Measurements from ENCODE around the gene CHIC2. TPM values are rescaled to one million over a fixed set of nuclear protein-coding genes. Genes with fewer than 3 reads are reported as not detected.

Gene CHIC2
- total RNA-seq, 1 experiment from 2014 or later = 8.2 TPM

DNA sequence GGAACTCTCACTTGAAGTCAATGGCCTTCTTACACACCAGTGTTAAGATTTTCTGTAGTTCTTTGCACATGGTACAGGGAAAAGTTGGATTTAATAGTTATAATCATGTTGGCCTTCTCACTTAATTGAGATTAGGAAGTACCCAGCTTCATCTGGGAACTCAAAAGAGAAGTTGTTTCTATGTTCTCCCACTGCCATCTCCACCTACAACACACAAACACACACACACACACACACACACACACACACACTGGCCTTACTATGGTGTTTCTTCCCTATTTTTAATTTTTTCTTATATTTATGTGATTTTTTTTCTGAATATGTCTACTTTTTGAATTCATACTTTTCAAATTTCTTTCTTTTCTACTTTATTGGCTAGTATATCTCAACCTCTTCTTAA lies 10.0 kb upstream of the CHIC2 start:
- Histone ChIP-seq H3K14ac (ENCODE audit: insufficient read depth, low read length) (no peak overlapping the region), H3K4me2 (ENCODE audit: insufficient read depth, insufficient read length, low read length) (no peak overlapping the region), H3K9ac (ENCODE audit: extremely low read depth, insufficient read length, low read length) (no peak overlapping the region), H3K79me2 (ENCODE audit: insufficient read depth, low read length) (no peaks in the 10 kb centered on the region), H2BK120ac (ENCODE audit: low read depth, low read length, poor library complexity, severe bottlenecking) (no peak overlapping the region), H3K27me3 (ENCODE audit: insufficient read depth, low read length) (no peaks in the 10 kb centered on the region), H4K20me1 (ENCODE audit: control insufficient read depth, insufficient read depth, insufficient read length) (no peaks in the 10 kb centered on the region), H3K79me1 (ENCODE audit: insufficient read depth, low read depth, low read length, poor library complexity, severe bottlenecking) (no peaks in the 10 kb centered on the region), H3K27ac (ENCODE audit: insufficient read length, low read depth, low read length) (no peak overlapping the region), H2BK5ac (ENCODE audit: insufficient read length, low read length) (no peak overlapping the region), H3K56ac (ENCODE audit: insufficient read length, low read depth, low read length) (no peak overlapping the region), H3K23ac (ENCODE audit: insufficient read length, low read depth, low read length) (no peak overlapping the region), H2BK15ac (ENCODE audit: low read depth, low read length) (no peak overlapping the region), H3K23me2 (ENCODE audit: insufficient read length, low read depth, low read length, poor library complexity, severe bottlenecking) (no peaks in the 10 kb centered on the region), H3K9me3 (ENCODE audit: control insufficient read depth, low read depth, low read length) (no peaks in the 10 kb centered on the region), H3T11ph (ENCODE audit: low read length) (no peak overlapping the region), H2AK5ac (ENCODE audit: insufficient read length, low read length) (no peak overlapping the region), H4K8ac (replicated peaks; ENCODE audit: insufficient read length, low read depth, low read length) (no peak overlapping the region), H3K4me1 (ENCODE audit: insufficient read depth, low read length) (no peaks in the 10 kb centered on the region), H2BK12ac (ENCODE audit: insufficient read length, low read depth, low read length) (no peak overlapping the region), H2AFZ (ENCODE audit: low read length) (no peak overlapping the region), H2BK20ac (ENCODE audit: low read depth, low read length, poor library complexity, severe bottlenecking) (no peak overlapping the region), H3K4ac (ENCODE audit: low read depth, low read length) (no peak overlapping the region), H4K5ac (ENCODE audit: insufficient read length, low read depth, low read length) (no peak overlapping the region), H4K91ac (ENCODE audit: insufficient read length, low read depth, low read length) (no peak overlapping the region), H3K18ac (ENCODE audit: insufficient read length, low read depth, low read length) (no peak overlapping the region)
- H3K4me1 Mint-ChIP-seq = no peaks in the 10 kb centered on the region
- H3K36me3 Mint-ChIP-seq (ENCODE audit: insufficient read depth in 1 of 3, low read depth in 3 of 3) = no peaks in the 10 kb centered on the region
- no peak overlapping the region for H3K4me3 Mint-ChIP-seq
- no peak overlapping the region for H3K27ac Mint-ChIP-seq
- H3K27me3 Mint-ChIP-seq (ENCODE audit: low read depth) = no peaks in the 10 kb centered on the region; the same call in none of the 2 replicates
- DNase-seq = no peak
- TF ChIP-seq, protein P1, sequence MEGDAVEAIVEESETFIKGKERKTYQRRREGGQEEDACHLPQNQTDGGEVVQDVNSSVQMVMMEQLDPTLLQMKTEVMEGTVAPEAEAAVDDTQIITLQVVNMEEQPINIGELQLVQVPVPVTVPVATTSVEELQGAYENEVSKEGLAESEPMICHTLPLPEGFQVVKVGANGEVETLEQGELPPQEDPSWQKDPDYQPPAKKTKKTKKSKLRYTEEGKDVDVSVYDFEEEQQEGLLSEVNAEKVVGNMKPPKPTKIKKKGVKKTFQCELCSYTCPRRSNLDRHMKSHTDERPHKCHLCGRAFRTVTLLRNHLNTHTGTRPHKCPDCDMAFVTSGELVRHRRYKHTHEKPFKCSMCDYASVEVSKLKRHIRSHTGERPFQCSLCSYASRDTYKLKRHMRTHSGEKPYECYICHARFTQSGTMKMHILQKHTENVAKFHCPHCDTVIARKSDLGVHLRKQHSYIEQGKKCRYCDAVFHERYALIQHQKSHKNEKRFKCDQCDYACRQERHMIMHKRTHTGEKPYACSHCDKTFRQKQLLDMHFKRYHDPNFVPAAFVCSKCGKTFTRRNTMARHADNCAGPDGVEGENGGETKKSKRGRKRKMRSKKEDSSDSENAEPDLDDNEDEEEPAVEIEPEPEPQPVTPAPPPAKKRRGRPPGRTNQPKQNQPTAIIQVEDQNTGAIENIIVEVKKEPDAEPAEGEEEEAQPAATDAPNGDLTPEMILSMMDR (conservative IDR thresholded peaks at IDR 0.05) = no peak
- no peaks in the 10 kb centered on the region for H3K9me3 Mint-ChIP-seq
